ENCODE results near the gene DMKN.

The DMKN gene

GRCh38 chr19:35549174-35549788 lies 35.8 kb upstream of the DMKN start:
- DNase-seq = peak; percentile 91

- no peak for DNase-seq
Measured at GRCh38 chr19:35546532-35546931, 33.1 kb upstream of the DMKN start.

- DNase-seq = peak; percentile 64
Measured at GRCh38 chr19:35545855-35546381, 32.5 kb upstream of the DMKN start.

- peak; percentile 96 for DNase-seq
Measured at GRCh38 chr19:35545001-35545854, 31.8 kb upstream of the DMKN start, which contains the start of gene TMEM147. TMEM147 (plus strand) TSS chr19:35545626; CDS start chr19:35545740, 114 bp downstream.

- no peak for DNase-seq
Measured at GRCh38 chr19:35544110-35544802, 30.8 kb upstream of the DMKN start.

- no peak for DNase-seq
Measured at GRCh38 chr19:35543280-35544109, 30.0 kb upstream of the DMKN start.

- DNase-seq = no peak
Measured at GRCh38 chr19:35542209-35542608, 28.8 kb upstream of the DMKN start.

- no peak for DNase-seq
Measured at GRCh38 chr19:35540356-35540927, 27.0 kb upstream of the DMKN start.

GRCh38 chr19:35539850-35540249 lies 26.4 kb upstream of the DMKN start:
- DNase-seq = no peak

- DNase-seq = no peak
Measured at GRCh38 chr19:35539314-35539713, 25.9 kb upstream of the DMKN start.

- DNase-seq = no peak
Measured at GRCh38 chr19:35534803-35535480, 21.5 kb upstream of the DMKN start.

- DNase-seq = peak; percentile 74
Measured at GRCh38 chr19:35533822-35534392, 20.5 kb upstream of the DMKN start.

- no peak for DNase-seq
Measured at GRCh38 chr19:35533201-35533821, 19.9 kb upstream of the DMKN start, which contains the start of gene GAPDHS. GAPDHS (plus strand) TSS chr19:35533456; CDS start chr19:35533528, 72 bp downstream.

GRCh38 chr19:35531291-35531690 lies 17.8 kb upstream of the DMKN start:
- DNase-seq = no peak

GRCh38 chr19:35529241-35530218 lies 16.1 kb upstream of the DMKN start:
- DNase-seq = peak; percentile 43

- no peak for DNase-seq
Measured at GRCh38 chr19:35528218-35529038, 15.0 kb upstream of the DMKN start, which contains the start of gene SBSN. SBSN (minus strand) TSS chr19:35528311; CDS start chr19:35528281, 30 bp downstream.

- no peak for DNase-seq
Measured at GRCh38 chr19:35525873-35526272, 12.4 kb upstream of the DMKN start.

GRCh38 chr19:35524181-35524837 lies 10.9 kb upstream of the DMKN start:
- no peak for DNase-seq
